Right lobe of liver (tissue), 4 donors: ENCODE results near the gene LDLRAP1.

ENCODE experiments used
- POLR2A ChIP-seq: fragments of 450-650 bp; IDR thresholded peaks from one replicate; pipeline ENCODE4 v1.6.1; 2017; ENCODE audit warnings: antibody characterized with exemption, mild to moderate bottlenecking
- TF ChIP-seq, protein P1 (sequence below), 4 donors: fragments of 200-600 bp in 3 of 4; fragments of 450-650 bp in 1 of 4; IDR thresholded peaks; one replicate each; pipeline versions ENCODE4 v1.5.1 to v1.8.0; 2016 to 2022; ENCODE audit warnings: antibody characterized with exemption in 4 of 4, mild to moderate bottlenecking in 2 of 4
- donor health status: DM: no; HTN: no; CAD: no.
- donor health status: DM: no; HTN: no; CAD: no.
- donor health status: DM: no; HTN: yes; CAD: no.

DNA sequence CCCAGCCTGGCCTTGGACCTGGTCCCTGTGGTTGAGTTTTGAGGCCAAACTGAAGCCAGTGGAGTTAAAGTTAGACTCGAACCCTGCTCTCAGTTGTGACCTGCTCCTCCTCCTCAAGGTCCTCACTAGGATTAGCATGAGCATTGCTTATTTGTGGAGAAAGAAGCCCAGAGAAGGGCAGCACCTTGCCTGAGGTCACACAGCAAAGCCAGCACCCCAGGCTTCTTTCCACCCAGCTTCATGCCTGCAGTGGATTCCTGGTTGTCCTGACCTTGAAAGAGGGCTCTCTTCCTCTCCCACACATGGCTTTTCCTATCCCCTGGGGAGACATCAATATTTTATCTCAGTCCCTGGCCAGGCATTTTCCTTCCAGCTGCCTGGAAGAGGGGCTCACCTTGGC lies 2.8 kb downstream of the LDLRAP1 start:
- TF ChIP-seq, protein P1, sequence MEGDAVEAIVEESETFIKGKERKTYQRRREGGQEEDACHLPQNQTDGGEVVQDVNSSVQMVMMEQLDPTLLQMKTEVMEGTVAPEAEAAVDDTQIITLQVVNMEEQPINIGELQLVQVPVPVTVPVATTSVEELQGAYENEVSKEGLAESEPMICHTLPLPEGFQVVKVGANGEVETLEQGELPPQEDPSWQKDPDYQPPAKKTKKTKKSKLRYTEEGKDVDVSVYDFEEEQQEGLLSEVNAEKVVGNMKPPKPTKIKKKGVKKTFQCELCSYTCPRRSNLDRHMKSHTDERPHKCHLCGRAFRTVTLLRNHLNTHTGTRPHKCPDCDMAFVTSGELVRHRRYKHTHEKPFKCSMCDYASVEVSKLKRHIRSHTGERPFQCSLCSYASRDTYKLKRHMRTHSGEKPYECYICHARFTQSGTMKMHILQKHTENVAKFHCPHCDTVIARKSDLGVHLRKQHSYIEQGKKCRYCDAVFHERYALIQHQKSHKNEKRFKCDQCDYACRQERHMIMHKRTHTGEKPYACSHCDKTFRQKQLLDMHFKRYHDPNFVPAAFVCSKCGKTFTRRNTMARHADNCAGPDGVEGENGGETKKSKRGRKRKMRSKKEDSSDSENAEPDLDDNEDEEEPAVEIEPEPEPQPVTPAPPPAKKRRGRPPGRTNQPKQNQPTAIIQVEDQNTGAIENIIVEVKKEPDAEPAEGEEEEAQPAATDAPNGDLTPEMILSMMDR (IDR thresholded peaks at IDR 0.05) = no peak
- TF ChIP-seq POLR2A = no peak
